AG09319 (cell line): ENCODE data around the gene USP22.

Experiments
- DNase-seq: peaks from one replicate; pipeline ENCODE4 v3.0.0-alpha.2; 2010; ENCODE audit warnings: low read depth; ENCODE audit errors: extremely low read depth
- TF ChIP-seq, protein P1 (sequence below): IDR thresholded peaks from 2 replicates; pipeline ENCODE4 v1.5.1; 2011; ENCODE audit warnings: low read depth, mild to moderate bottlenecking, inconsistent platforms, low read length, moderate library complexity

Gene USP22

DNA sequence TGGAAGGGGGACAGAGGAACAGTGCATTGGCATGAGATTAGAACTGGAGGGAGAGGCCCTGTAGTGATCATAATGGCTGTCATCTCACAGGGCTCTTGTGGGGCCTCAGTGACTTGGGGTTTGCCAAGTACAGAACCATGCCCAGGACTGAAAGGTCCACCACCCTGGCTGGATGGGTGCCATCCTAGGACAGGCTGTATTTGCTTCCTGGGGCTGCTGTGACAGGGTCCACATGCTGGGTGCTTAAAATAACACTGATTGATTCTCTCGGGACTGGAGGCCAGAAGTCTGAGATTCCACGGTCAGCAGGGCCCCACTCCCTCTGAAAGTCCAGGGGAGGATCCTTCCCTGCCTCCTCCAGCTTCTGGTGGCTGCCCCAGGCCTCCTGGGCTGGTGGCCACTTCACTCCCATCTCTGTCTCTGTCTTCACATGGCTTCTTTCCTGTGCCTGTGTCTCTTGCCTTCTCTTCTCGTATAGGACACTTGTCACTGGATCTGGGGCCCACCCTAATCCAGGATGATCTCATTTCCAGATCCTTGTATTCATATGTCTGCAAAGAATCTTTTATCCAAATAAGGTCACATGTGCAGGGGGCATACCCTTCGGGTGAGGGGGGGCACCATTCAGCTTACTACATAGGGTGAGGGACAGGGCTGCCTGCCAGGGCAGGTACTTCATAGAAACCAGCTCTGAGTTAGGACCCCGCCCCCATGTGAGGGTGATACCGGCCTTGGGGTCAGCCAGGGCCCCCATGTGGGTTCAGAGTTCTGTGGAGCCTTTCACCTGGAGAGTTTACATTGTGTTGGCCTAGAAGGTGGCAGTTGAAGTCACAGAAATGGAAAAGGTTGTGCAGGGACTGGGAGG lies 52.6 kb downstream of the USP22 start:
- TF ChIP-seq, protein P1, sequence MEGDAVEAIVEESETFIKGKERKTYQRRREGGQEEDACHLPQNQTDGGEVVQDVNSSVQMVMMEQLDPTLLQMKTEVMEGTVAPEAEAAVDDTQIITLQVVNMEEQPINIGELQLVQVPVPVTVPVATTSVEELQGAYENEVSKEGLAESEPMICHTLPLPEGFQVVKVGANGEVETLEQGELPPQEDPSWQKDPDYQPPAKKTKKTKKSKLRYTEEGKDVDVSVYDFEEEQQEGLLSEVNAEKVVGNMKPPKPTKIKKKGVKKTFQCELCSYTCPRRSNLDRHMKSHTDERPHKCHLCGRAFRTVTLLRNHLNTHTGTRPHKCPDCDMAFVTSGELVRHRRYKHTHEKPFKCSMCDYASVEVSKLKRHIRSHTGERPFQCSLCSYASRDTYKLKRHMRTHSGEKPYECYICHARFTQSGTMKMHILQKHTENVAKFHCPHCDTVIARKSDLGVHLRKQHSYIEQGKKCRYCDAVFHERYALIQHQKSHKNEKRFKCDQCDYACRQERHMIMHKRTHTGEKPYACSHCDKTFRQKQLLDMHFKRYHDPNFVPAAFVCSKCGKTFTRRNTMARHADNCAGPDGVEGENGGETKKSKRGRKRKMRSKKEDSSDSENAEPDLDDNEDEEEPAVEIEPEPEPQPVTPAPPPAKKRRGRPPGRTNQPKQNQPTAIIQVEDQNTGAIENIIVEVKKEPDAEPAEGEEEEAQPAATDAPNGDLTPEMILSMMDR, result no peak
- DNase-seq, result no peak

DNA sequence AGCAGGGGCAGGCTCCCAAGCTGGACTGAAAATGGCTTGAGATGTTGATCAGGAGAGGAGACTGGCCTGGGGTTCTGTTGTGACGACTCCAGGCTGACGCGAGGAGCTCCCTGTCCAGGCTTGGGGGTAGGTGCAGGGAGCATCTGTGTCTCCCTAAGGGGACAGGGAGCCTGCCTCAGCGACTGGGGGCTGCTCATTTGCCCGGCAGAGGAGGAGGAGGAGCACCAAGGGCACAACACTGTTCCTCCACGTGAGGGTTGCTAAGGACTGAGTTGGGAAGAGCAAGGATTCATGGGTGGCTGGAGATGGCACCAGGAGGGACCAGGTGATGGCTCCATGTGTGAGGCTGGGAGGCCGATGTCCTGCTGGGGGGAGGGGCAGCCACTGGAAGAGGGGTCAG lies 53.3 kb downstream of the USP22 start:
- TF ChIP-seq, protein P1, result no peak
- DNase-seq, result no peak

DNA sequence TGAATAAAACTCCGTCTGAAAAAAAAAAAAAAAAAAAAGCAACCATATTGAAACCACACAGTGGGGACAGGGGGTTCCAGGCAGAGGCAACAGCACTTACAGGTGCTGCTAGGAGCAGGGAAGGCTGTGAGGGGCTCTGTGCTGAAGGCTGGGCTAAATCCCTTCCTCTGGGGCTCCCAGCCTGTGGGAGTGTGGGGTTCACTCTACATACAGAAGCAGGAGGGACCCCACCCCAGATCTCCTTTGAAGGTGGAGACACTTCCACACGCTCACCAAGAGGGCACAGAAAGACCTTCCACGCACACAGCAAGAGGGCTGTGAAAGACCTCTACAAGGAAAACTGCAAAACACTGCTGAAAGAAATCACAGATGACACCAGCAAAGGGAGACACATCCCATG lies 53.9 kb downstream of the USP22 start:
- no peak for DNase-seq
- TF ChIP-seq, protein P1, result no peak

DNA sequence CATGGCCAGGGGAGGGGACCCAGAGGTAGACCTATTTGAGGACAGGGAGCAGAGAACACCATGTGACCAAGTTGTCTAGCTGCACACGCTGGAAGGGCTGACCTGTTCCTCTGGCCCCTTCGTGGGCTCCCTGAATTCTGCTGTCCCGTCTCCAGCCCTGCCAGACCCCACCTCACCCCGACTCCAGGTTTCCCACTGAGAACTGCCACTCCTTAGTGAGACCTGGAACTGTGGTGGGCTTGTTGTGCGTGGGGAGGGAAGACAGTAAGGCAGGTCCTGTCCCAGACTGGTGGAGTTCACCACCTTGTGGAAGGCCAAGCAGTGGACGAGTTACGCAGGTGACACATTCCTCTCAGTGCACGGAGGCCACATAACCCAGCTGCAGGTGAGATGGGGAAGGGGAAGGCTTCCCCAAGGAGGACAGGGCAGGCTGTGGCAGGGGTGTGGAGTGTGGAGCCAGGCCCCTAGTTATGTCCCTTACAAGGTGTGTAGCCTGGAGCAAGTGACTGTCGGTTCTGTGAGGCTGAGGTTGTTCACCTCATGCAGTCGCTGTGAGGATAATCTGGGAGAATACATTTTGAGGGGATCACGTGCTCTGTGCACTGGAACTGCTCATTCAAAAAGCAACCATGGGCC lies 54.7 kb downstream of the USP22 start:
- no peak for DNase-seq
- TF ChIP-seq, protein P1, result no peak

DNA sequence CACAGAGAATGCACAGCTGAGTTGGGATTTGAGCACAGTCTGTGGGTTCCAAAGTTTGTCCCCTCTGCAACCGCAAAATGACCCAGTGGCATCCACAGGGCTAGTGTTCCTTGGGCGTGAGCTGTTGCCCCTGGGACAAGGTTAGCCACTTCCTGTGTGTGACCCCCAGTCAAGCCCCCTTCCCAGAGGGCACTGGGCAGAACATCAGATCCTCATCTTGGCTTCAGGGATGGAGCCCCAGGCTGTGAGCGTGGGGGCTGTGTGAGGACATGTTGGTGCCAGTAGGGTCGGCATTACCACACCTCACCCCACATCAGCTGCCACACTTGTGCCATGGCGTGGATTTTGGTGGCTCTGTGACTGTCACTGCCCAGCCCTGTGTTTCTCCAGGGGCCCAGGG lies 55.3 kb downstream of the USP22 start:
- DNase-seq, result no peak
- TF ChIP-seq, protein P1, result no peak

DNA sequence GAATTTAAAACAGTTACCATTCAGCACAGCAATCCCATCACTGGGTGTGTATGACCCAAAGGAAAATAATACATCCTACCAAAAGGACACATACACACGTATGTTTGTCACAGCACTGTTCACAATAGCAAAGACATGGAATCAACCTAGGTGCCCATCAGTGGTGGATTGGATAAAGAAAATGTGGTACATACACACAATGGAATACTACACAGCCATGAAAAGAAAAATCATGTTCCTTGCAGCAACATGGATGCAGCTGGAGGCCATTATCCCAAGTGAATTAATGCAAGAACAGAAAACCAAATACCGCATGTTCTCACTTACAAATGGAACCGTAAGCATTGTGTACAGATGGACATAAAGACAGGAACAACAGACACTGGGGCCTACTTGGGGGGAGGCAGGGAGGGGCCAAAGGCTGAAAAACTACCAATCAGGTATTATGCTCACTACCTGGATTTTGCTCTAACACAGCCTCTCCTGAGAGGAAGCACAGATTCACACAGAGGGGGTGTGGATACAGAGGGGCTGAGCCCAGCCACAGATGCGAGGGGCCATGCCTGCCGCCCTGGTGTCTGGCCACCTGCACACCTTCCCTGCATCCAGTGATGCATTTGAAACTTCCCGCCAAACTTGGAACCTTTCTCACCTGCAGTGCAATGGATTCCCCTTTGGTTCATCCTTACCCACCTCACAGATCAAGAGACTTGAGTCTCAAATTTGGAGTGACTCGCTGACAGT lies 55.9 kb downstream of the USP22 start:
- no peak for DNase-seq
- TF ChIP-seq, protein P1, result no peak

DNA sequence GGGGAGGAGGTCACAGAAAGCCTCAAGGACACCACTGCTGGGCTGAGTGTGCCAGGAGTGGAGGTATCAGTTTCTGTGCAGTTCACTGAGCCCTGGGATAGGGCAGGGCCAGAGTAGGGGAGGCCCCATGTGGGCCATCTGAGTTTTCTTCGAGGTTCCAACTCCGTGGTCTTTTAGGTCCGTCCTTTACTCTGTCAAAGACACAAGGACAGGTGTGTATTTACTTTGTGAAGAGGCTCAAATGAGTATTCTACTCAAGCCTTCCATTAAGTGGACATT lies 59.5 kb downstream of the USP22 start:
- TF ChIP-seq, protein P1, result no peak
- DNase-seq, result no peak
